DND-41 (cell line): ENCODE results near the gene CFAP70.
"Not testable (repeated sequence)": the region's sequence is repeated elsewhere in the genome, so short reads cannot be mapped to it uniquely, and the experiment has no call there.

Experiments used
- EZH2 ChIP-seq: IDR thresholded peaks from 3 replicates; pipeline ENCODE4 v1.6.1; 2012; ENCODE audit warnings: borderline replicate concordance, low read depth, mild to moderate bottlenecking, moderate library complexity, low read length, inconsistent platforms; ENCODE audit not compliant: severe bottlenecking
- TF ChIP-seq, protein P1 (sequence below): IDR thresholded peaks from 2 replicates; pipeline ENCODE4 v1.5.1; 2012; ENCODE audit warnings: borderline replicate concordance, low read length, moderate library complexity, mild to moderate bottlenecking; ENCODE audit not compliant: poor library complexity, severe bottlenecking; ENCODE audit errors: extremely low read depth

DNA sequence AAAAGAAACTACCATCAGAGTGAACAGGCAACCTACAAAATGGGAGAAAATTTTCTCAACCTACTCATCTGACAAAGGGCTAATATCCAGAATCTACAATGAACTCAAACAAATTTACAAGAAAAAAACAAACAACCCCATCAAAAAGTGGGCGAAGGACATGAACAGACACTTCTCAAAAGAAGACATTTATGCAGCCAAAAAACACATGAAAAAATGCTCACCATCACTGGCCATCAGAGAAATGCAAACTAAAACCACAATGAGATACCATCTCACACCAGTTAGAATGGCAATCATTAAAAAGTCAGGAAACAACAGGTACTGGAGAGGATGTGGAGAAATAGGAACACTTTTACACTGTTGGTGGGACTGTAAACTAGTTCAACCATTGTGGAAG lies 30.1 kb downstream of the CFAP70 start:
- TF ChIP-seq, protein P1, sequence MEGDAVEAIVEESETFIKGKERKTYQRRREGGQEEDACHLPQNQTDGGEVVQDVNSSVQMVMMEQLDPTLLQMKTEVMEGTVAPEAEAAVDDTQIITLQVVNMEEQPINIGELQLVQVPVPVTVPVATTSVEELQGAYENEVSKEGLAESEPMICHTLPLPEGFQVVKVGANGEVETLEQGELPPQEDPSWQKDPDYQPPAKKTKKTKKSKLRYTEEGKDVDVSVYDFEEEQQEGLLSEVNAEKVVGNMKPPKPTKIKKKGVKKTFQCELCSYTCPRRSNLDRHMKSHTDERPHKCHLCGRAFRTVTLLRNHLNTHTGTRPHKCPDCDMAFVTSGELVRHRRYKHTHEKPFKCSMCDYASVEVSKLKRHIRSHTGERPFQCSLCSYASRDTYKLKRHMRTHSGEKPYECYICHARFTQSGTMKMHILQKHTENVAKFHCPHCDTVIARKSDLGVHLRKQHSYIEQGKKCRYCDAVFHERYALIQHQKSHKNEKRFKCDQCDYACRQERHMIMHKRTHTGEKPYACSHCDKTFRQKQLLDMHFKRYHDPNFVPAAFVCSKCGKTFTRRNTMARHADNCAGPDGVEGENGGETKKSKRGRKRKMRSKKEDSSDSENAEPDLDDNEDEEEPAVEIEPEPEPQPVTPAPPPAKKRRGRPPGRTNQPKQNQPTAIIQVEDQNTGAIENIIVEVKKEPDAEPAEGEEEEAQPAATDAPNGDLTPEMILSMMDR = not testable (repeated sequence)
- not testable (repeated sequence) for TF ChIP-seq EZH2
